ENCODE data around the gene EFCAB7.

GRCh38 chr1:63575340-63575826 lies 52.1 kb downstream of the EFCAB7 start:
- TF ChIP-seq CTCF (IDR thresholded peaks at IDR 0.05): peak; percentile 49 to 84 (median 60)
- TF ChIP-seq POLR2A (IDR thresholded peaks at IDR 0.05): no peak
- TF ChIP-seq POLR2AphosphoS5 (IDR thresholded peaks at IDR 0.05): no peak
- TF ChIP-seq EP300 (IDR thresholded peaks at IDR 0.05): no peak
